SK-MEL-5 (cell line): ENCODE data around the gene ZSCAN12. TPM values are rescaled to one million over a fixed set of nuclear protein-coding genes. Genes with fewer than 3 reads are reported as not detected.
"Not testable (repeated sequence)": the region's sequence is repeated elsewhere in the genome, so short reads cannot be mapped to it uniquely, and the experiment has no call there.

Source experiments
- DNase-seq: peaks from one replicate; pipeline ENCODE4 v3.0.0-alpha.2; 2016; ENCODE audit warnings: low read depth, low spot score
- in situ Hi-C: cut with HindIII; loops from 2 replicates; pipeline ENCODE4 v1.10.0; 2016; ENCODE audit warnings: low sequenced_read_pairs, high pct_unique_total_duplicates, low pct_unique_long_range_greater_than_20kb
- polyA plus RNA-seq, 2 experiments: library from polyadenylated mRNA; depleted of rRNA; stranded (reverse); fragments of >200 nt; gene quantifications; 2 replicates each; pipeline ENCODE4 v1.2.3, GENCODE V29; 2015
- total RNA-seq: library from RNA; depleted of rRNA; stranded (reverse); fragments of >200 nt; shearing (Covaris generic); gene quantifications from 2 replicates; pipeline ENCODE4 v1.2.3, GENCODE V29; 2014; rRNA removed

Gene ZSCAN12
- total RNA-seq: 1.6 and 1.8 TPM in 2 replicates
- 0.44 and 0.58 TPM in 2 replicates for polyA plus RNA-seq (2015; cell fraction: cytosol; rRNA removed)
- polyA plus RNA-seq (2015; cell fraction: nucleus; rRNA removed): 1.5 and 1.9 TPM in 2 replicates

DNA sequence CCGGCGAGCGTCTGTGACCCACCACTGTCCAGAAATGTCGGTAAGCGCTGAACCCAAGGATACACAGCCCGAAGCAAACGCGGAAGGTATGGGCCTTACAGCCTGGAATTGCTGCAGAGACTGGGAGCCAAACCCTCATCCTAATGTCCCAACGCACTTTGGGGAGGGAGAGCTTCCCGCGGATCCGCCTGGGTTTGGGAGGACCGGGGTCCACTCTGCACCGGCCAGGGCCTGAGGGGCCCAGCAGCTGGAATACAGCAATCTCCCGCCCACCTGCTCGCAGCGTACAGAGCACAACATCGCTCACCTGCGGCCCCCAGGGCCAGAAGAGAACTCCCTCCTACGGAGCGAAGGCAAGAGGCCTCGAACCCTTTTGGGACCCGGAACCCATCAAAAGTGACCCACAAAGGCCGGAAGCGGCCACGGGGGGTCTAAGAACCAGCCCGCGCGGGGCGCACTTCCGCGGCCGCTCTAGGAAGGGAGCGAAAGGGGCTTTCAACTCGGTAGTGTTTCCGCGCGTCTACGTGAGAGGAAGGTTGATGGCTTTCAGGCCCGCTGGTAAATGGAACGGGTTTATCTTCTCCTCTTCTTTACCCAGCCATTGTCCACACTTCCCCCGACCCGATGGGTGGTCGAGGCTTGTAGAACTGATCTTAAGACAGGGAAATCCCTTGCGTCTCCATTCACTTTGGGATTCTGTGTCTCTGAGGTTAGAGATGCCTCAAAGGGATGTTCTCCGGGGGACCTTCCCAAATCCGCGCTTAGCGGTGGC lies at the start of gene ZSCAN12:
Gene ZSCAN12 (minus strand): TSS at position 398 of the 772 bp plus-strand sequence. CDS start 1,342 bp downstream, outside the sequence.
- in situ Hi-C loops: no loop called here
- DNase-seq: peak; percentile 69

DNA sequence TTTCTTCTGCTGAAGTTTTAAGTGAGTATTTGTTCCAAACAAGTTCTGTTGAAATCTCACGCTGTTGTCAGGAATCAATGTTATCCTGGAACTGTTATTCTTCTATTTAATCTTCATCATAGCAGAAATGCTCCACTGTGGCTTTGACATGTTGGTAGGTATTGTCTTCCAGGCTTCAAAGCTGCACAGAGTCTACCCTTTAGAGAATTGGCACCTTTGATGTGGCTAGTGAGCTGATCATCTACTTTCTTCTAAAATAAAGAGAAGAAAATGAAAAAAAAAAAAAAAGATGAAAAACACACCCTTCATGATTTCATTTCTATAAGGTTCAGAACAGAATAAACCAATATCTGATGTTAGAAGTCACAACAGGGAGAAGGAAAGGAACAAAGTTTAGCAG lies 49.5 kb upstream of the ZSCAN12 start:
- DNase-seq: no peak
- in situ Hi-C loops: no loop called here

- DNase-seq, in situ Hi-C loops: not testable (repeated sequence)
These were observed 48.0 kb upstream of the ZSCAN12 start for GRCh38 chr6:28447512-28447906.

DNA sequence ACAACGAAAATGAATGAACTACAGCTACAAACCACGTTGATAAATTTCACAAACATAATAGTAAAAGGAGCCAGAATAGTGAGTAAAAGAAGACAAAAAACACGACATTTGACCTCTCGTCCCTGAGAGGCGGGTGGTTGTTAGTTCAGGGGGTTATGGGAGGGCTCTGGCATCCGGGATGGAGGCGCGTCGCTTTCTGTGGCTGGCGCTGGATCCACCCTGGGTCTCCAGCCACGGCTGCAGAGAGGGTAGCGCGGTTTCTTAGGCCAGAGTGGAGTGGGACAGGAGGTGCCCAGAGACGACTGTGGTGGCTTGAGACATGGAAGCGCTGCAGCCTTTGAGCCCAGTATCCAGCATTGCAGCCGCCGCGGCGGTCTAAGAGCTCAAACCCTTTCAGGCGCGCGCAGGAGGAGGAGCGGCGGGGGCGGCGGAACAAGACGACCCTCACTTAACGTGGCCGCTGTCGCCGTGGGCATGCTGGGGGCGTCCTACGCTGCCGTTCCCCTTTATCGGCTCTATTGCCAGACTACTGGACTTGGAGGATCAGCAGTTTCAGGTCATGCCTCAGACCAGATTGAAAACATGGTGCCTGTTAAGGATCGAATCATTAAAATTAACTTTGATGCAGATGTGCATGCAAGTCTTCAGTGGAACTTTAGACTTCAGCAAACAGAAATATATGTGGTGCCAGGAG lies 47.4 kb upstream of the ZSCAN12 start:
- in situ Hi-C loops: no loop called here
- DNase-seq: peak; percentile 11

GRCh38 chr6:28444759-28445158 lies 45.2 kb upstream of the ZSCAN12 start:
- DNase-seq: peak; percentile 32
- in situ Hi-C loops: not testable (repeated sequence)

DNA sequence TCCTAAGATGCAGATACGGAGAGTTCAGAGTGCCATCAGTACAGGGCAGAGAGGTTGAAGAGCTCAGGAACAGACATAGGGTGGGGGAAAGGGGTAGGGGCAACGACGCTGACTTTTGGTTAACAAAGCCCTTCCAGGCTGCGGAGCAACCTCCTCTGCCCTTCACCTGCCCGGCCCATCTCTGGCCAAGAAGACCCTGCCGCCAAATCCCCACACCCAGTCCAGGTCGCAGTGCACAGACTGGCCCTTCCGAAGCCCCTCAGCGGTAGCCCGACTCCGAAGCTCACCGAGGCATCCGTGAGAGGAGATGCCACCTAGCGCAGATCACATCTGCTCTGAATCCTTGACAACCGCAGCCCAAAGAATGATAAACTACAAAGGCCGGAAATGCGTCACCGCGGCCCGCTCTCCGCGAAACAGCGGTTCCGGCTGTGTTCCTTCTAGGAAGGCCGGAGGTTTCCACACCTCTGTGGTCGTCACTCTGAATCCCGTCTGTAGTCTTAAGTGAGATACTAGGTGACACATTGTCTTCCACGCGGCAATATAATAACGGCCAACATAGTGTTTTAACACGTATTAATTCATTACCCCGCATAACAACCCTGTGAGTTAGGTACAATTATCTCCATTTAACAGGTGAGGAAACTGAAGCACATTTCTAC lies 43.7 kb upstream of the ZSCAN12 start, which contains the start of gene ZSCAN23:
Gene ZSCAN23 (minus strand): TSS at position 380 of the 662 bp plus-strand sequence. CDS start 7,225 bp downstream, outside the sequence.
- in situ Hi-C loops: no loop called here
- peak; percentile 76 for DNase-seq

DNA sequence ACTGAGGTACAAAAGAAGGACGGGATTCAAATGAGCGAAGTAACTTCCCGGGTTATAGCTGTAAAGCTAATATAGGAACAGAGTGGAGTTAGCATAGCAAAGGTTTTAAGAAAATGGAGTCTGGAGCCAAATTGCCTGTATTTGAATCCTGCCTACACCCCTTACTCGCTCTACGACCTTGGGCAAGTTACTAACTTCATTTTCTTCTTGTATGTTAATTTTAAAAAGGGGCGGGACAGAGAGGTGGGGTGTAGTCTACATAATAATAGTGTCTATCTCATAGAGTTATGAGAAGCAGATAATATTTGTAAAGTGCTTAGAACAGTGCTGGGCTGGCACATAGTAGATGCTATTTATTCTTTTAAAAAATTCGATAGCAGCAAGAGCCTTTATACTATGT lies 43.0 kb upstream of the ZSCAN12 start:
- DNase-seq: no peak
- in situ Hi-C loops: no loop called here

GRCh38 chr6:28436404-28436803 lies 36.9 kb upstream of the ZSCAN12 start:
- in situ Hi-C loops: no loop called here
- DNase-seq: no peak

DNA sequence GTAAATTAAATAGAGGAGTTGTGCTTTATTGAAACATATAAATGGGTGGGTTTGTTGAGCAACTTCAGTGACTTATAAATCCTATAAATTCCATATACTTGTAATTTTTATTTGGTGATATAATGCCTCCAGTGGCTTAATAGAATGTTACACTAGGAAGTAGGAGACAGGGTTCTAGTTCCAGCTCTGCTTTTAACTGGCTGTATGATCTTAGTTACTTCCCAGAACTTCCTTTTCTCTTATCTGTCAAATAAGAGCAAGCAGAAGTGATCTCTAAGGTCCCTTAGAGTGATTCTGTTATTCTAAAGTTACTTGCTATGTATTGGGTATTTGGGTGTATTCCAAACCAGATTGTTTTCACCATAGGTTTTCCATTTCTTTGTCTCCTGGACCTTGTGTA lies 33.6 kb upstream of the ZSCAN12 start:
- no peak for DNase-seq
- in situ Hi-C loops: no loop called here

- in situ Hi-C loops: no loop called here
- DNase-seq: no peak
These were observed 30.2 kb upstream of the ZSCAN12 start for GRCh38 chr6:28429781-28430180.

GRCh38 chr6:28425944-28426541 lies 26.5 kb upstream of the ZSCAN12 start:
- no peak for DNase-seq
- in situ Hi-C loops: no loop called here

DNA sequence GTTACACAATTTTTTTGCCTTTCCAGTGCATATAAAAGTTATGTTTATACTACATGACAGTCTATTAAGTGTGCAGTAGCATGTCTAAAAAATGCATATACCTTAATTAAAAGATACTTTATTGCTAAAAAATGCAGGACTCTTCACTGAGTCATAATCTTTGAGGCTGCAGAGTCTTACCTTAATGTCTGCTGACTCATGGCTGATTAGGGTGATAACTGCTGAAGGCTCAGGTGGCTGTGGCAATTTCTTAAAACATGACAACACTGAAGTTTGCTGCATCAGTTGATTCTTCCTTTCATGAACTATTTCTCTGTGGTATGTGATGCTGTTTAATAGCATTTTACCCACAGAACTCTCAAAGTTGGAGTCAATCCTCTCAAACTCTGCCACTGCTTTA lies 24.6 kb upstream of the ZSCAN12 start:
- DNase-seq: no peak
- in situ Hi-C loops: no loop called here

- in situ Hi-C loops: no loop called here
- no peak for DNase-seq
These were observed 24.0 kb upstream of the ZSCAN12 start for GRCh38 chr6:28423546-28423945.

DNA sequence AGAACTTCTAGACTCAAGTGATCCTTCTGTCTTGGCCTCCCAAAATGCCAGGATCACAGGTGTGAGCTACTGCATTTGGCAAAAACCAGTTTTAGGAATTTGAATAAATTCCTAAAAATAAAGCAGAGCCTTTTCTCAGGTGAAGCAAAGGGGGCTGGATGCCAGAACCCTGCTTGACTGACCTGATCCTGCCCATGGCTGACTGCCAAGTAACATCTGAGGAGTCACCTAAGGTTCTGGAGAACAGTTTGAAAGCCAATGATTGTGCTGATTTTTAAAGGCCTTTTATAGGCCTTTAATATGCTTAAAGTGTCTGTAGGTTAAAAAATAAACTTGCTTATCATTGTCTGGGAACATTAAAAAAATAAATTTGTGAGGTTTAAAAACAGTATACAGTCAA lies 14.1 kb upstream of the ZSCAN12 start:
- in situ Hi-C loops: no loop called here
- no peak for DNase-seq

DNA sequence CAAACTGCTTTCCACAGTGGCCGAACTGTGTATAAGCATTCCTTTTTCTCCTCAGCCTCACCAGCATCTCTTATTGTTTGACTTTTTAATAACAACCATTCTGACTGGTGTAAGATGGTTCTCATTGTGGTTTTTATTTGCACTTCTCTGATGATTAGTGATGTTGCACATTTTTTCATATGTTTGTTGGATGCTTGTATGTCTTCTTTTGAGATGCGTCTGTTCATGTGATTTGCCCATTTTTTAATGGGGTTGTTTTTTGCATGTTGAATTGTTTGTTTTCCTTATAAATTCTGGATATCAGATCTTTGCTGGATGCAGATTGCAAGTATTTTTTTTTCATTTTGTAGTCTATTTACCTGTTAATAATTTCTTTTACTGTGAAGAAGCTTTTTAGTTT lies 11.2 kb upstream of the ZSCAN12 start:
- no peak for DNase-seq
- in situ Hi-C loops: no loop called here

GRCh38 chr6:28408076-28408802 lies 8.7 kb upstream of the ZSCAN12 start:
- in situ Hi-C loops: no loop called here

DNA sequence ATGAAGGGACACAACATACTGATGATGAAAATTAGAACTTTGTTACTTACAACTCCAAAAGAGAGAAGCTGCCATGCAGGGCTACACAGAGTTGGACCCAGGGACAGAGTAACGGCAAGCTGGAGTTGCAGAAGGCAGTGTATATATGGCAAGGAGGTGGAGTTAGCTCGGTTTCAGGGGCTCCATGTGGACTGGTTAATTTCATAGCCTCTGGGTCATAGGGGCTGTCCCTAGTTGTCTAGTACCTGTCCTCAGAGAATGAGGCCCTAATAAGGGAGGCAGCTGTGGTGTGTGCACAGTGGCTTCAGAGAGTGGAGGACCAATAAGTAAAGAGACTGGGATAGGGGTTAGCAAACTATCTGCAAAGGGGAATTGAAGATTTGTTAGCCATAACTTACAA lies 7.9 kb upstream of the ZSCAN12 start:
- in situ Hi-C loops: no loop called here
- DNase-seq: no peak

More at GRCh38 chr6:28408076-28408802, 8.7 kb upstream of the ZSCAN12 start:
- no peak for DNase-seq
